A549 (cell line): Measurements from ENCODE around the gene RNF126.

Experiments
- CBX2 ChIP-seq: fragments of 200-600 bp; sonication (generic); IDR thresholded peaks from 2 replicates; pipeline ENCODE4 v1.6.1; 2016; ENCODE audit warnings: low read depth, mild to moderate bottlenecking, borderline replicate concordance
- POLR2A ChIP-seq: IDR thresholded peaks from 2 replicates; pipeline ENCODE4 v1.6.1; 2012; ENCODE audit warnings: mild to moderate bottlenecking, low read length

DNA sequence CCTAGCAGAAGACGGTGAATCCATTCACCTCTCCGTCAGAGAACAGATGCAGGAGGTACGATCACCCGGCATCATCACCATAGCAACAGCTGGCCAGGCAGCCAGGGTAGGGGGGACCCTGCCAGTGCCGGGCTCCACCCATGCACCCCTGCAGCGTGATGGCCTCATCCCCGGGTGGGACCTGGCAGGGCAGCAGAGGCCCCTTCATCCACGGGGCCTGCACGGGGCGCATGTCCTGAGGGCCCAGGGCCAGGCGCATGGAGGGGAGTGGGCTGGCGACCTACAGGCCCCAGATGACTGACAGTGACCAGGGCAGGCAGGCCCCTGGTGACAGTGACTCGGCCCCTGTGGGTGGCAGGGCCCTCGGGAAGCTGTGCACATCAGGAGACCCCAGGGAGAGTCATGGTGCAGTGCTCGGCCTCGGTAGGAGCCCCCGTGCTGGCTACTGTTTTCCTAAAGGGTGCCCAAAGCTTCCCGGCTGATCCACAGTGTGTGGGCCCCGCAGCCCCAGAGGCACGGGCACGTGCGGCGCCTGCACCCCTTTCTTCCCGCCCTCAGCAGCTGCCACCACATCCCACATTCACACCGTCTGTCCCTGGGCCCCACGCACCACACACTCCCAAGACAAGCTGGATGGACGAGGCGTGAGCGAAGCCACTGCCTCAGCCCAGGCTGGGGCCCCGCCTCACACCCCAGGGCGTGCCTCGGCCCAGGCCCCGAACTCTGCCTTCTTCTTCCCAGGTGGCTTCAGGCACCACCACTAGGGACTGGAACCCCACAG, 4.8 kb downstream of the RNF126 start:
- no peak for TF ChIP-seq POLR2A
- no peak for TF ChIP-seq CBX2
